HEK293 (cell line): ENCODE data around the gene SP4.
A peak's percentile ranks its signal among the peaks of the same experiment; 100 is the strongest.

ENCODE experiments used
- EGR2 ChIP-seq: fragments of 450-650 bp; formaldehyde crosslinking; IDR thresholded peaks from 2 replicates; pipeline ENCODE4 v1.5.1; 2016; ENCODE audit warnings: low read depth, missing biosample characterization, missing genetic modification characterization
- ELK4 ChIP-seq: IDR thresholded peaks from 2 replicates; pipeline ENCODE4 v1.6.1; 2011; ENCODE audit warnings: mild to moderate bottlenecking, low read depth, low read length, borderline replicate concordance
- KLF17 ChIP-seq: fragments of 450-650 bp; formaldehyde crosslinking; IDR thresholded peaks from 2 replicates; pipeline ENCODE4 v1.5.1; 2016; ENCODE audit warnings: missing biosample characterization, missing genetic modification characterization
- OSR2 ChIP-seq: fragments of 450-650 bp; formaldehyde crosslinking; IDR thresholded peaks from 2 replicates; pipeline ENCODE4 v1.5.1; 2016; ENCODE audit warnings: missing biosample characterization, missing genetic modification characterization
- YY1 ChIP-seq: fragments of 450-650 bp; formaldehyde crosslinking; IDR thresholded peaks from 2 replicates; pipeline ENCODE4 v1.5.1; 2018; ENCODE audit warnings: missing biosample characterization, missing genetic modification characterization
- ZBTB20 ChIP-seq: fragments of 450-650 bp; formaldehyde crosslinking; IDR thresholded peaks from 2 replicates; pipeline ENCODE4 v1.5.1; 2016; ENCODE audit warnings: missing biosample characterization, missing genetic modification characterization
- ZBTB8A ChIP-seq: fragments of 450-650 bp; formaldehyde crosslinking; IDR thresholded peaks from 2 replicates; pipeline ENCODE4 v1.5.1; 2016; ENCODE audit warnings: missing biosample characterization, missing genetic modification characterization
- ZNF138 ChIP-seq: fragments of 450-650 bp; formaldehyde crosslinking; IDR thresholded peaks from 2 replicates; pipeline ENCODE4 v1.5.1; 2016; ENCODE audit warnings: missing biosample characterization, missing genetic modification characterization, borderline replicate concordance
- ZNF23 ChIP-seq: fragments of 450-650 bp; formaldehyde crosslinking; IDR thresholded peaks from 2 replicates; pipeline ENCODE4 v1.5.1; 2016; ENCODE audit warnings: missing biosample characterization, missing genetic modification characterization, borderline replicate concordance
- ZNF324 ChIP-seq: fragments of 450-650 bp; formaldehyde crosslinking; IDR thresholded peaks from 2 replicates; pipeline ENCODE4 v1.5.1; 2016; ENCODE audit warnings: missing biosample characterization, missing genetic modification characterization
- ZNF394 ChIP-seq: fragments of 450-650 bp; formaldehyde crosslinking; IDR thresholded peaks from 2 replicates; pipeline ENCODE4 v1.5.1; 2016; ENCODE audit warnings: missing biosample characterization, missing genetic modification characterization, mild to moderate bottlenecking, moderate library complexity, borderline replicate concordance
- ZNF416 ChIP-seq: fragments of 450-650 bp; formaldehyde crosslinking; IDR thresholded peaks from 2 replicates; pipeline ENCODE4 v1.5.1; 2016; ENCODE audit warnings: missing biosample characterization, missing genetic modification characterization
- ZNF433 ChIP-seq: fragments of 450-650 bp; formaldehyde crosslinking; IDR thresholded peaks from 2 replicates; pipeline ENCODE4 v1.5.1; 2016; ENCODE audit warnings: missing biosample characterization, missing genetic modification characterization, low read depth
- ZNF488 ChIP-seq: fragments of 450-650 bp; formaldehyde crosslinking; IDR thresholded peaks from 2 replicates; pipeline ENCODE4 v1.5.1; 2016; ENCODE audit warnings: missing biosample characterization, missing genetic modification characterization
- ZNF544 ChIP-seq: fragments of 450-650 bp; formaldehyde crosslinking; IDR thresholded peaks from 2 replicates; pipeline ENCODE4 v1.5.0; 2017; ENCODE audit warnings: missing biosample characterization, missing genetic modification characterization
- ZNF610 ChIP-seq: fragments of 450-650 bp; formaldehyde crosslinking; IDR thresholded peaks from 2 replicates; pipeline ENCODE4 v1.5.1; 2016; ENCODE audit warnings: missing biosample characterization, missing genetic modification characterization, borderline replicate concordance
- ZNF76 ChIP-seq: fragments of 450-650 bp; formaldehyde crosslinking; IDR thresholded peaks from 2 replicates; pipeline ENCODE4; 2016; ENCODE audit warnings: low read depth, missing biosample characterization, missing genetic modification characterization, borderline replicate concordance
- ZNF777 ChIP-seq: fragments of 450-650 bp; formaldehyde crosslinking; IDR thresholded peaks from 2 replicates; pipeline ENCODE4 v1.5.1; 2017; ENCODE audit warnings: missing biosample characterization, missing genetic modification characterization, borderline replicate concordance
- ZNF791 ChIP-seq: fragments of 450-650 bp; formaldehyde crosslinking; IDR thresholded peaks from 2 replicates; pipeline ENCODE4 v1.5.1; 2016; ENCODE audit warnings: missing biosample characterization, missing genetic modification characterization
- ZNF830 ChIP-seq: fragments of 450-650 bp; IDR thresholded peaks from 2 replicates; pipeline ENCODE4 v1.5.0; 2018; ENCODE audit warnings: missing biosample characterization, missing genetic modification characterization, low read depth, mild to moderate bottlenecking, moderate library complexity
- ZXDB ChIP-seq: fragments of 450-650 bp; formaldehyde crosslinking; IDR thresholded peaks from 2 replicates; pipeline ENCODE4 v1.5.1; 2016; ENCODE audit warnings: missing biosample characterization, missing genetic modification characterization
- TF ChIP-seq, protein P1 (sequence below): fragments of 450-650 bp; formaldehyde crosslinking; IDR thresholded peaks from 2 replicates; pipeline ENCODE4 v1.5.1; 2017; ENCODE audit warnings: missing biosample characterization, missing genetic modification characterization
- TF ChIP-seq, protein P2 (sequence below): fragments of 450-650 bp; formaldehyde crosslinking; optimal IDR thresholded peaks from 2 replicates; pipeline ENCODE3; 2016; ENCODE audit warnings: missing biosample characterization, mild to moderate bottlenecking, missing genetic modification characterization
- TF ChIP-seq, protein P3 (sequence below): fragments of 450-650 bp; formaldehyde crosslinking; IDR thresholded peaks from 2 replicates; pipeline ENCODE4 v1.5.1; 2016; ENCODE audit warnings: missing biosample characterization, missing genetic modification characterization
- TF ChIP-seq, protein P4 (sequence below): fragments of 450-650 bp; formaldehyde crosslinking; IDR thresholded peaks from 2 replicates; pipeline ENCODE4 v1.5.1; 2017; ENCODE audit warnings: missing biosample characterization, missing genetic modification characterization

SP4 gene

GRCh38 chr7:21427182-21427870 is 557 bp upstream of the SP4 start (continued):
- TF ChIP-seq ZBTB20 (tag by site-specific recombination) (peak; percentile 68; the same call in 1 of the 2 replicates), ZNF416 (no peak), EGR2 (tag by site-specific recombination) (peak; percentile 92), ZBTB8A (tag by site-specific recombination) (peak; percentile 74; the same call in 1 of the 2 replicates), ZNF544 (no peak), ELK4 (no peak; the same call in 1 of the 2 replicates), OSR2 (0 out of 2 replicates have a peak, but pooled peaks have one; percentile 24), ZNF610 (tag by site-specific recombination) (0 out of 2 replicates have a peak, but pooled peaks have one; percentile 21), ZNF76 (peak; percentile 93), ZNF23 (no peak), ZNF394 (tag by site-specific recombination) (peak; percentile 21; the same call in 1 of the 2 replicates), ZNF324 (peak; percentile 67; the same call in 1 of the 2 replicates), ZNF830 (tag by site-specific recombination) (no peak), ZNF777 (no peak), ZNF488 (tag by site-specific recombination) (no peak), KLF17 (0 out of 2 replicates have a peak, but pooled peaks have one; percentile 15), YY1 (tag by site-specific recombination) (peak; percentile 37; the same call in 1 of the 2 replicates), ZNF791 (tag by site-specific recombination) (no peak), ZNF433 (tag by site-specific recombination) (no peak), ZNF138 (no peak), ZXDB (tag by site-specific recombination) (peak; percentile 83)
- TF ChIP-seq, protein P1, sequence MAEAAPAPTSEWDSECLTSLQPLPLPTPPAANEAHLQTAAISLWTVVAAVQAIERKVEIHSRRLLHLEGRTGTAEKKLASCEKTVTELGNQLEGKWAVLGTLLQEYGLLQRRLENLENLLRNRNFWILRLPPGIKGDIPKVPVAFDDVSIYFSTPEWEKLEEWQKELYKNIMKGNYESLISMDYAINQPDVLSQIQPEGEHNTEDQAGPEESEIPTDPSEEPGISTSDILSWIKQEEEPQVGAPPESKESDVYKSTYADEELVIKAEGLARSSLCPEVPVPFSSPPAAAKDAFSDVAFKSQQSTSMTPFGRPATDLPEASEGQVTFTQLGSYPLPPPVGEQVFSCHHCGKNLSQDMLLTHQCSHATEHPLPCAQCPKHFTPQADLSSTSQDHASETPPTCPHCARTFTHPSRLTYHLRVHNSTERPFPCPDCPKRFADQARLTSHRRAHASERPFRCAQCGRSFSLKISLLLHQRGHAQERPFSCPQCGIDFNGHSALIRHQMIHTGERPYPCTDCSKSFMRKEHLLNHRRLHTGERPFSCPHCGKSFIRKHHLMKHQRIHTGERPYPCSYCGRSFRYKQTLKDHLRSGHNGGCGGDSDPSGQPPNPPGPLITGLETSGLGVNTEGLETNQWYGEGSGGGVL (tag by site-specific recombination) = peak; percentile 64
- TF ChIP-seq, protein P2, sequence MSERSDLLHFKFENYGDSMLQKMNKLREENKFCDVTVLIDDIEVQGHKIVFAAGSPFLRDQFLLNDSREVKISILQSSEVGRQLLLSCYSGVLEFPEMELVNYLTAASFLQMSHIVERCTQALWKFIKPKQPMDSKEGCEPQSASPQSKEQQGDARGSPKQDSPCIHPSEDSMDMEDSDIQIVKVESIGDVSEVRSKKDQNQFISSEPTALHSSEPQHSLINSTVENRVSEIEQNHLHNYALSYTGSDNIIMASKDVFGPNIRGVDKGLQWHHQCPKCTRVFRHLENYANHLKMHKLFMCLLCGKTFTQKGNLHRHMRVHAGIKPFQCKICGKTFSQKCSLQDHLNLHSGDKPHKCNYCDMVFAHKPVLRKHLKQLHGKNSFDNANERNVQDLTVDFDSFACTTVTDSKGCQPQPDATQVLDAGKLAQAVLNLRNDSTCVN (tag by site-specific recombination) = peak; percentile 86
- TF ChIP-seq, protein P3, sequence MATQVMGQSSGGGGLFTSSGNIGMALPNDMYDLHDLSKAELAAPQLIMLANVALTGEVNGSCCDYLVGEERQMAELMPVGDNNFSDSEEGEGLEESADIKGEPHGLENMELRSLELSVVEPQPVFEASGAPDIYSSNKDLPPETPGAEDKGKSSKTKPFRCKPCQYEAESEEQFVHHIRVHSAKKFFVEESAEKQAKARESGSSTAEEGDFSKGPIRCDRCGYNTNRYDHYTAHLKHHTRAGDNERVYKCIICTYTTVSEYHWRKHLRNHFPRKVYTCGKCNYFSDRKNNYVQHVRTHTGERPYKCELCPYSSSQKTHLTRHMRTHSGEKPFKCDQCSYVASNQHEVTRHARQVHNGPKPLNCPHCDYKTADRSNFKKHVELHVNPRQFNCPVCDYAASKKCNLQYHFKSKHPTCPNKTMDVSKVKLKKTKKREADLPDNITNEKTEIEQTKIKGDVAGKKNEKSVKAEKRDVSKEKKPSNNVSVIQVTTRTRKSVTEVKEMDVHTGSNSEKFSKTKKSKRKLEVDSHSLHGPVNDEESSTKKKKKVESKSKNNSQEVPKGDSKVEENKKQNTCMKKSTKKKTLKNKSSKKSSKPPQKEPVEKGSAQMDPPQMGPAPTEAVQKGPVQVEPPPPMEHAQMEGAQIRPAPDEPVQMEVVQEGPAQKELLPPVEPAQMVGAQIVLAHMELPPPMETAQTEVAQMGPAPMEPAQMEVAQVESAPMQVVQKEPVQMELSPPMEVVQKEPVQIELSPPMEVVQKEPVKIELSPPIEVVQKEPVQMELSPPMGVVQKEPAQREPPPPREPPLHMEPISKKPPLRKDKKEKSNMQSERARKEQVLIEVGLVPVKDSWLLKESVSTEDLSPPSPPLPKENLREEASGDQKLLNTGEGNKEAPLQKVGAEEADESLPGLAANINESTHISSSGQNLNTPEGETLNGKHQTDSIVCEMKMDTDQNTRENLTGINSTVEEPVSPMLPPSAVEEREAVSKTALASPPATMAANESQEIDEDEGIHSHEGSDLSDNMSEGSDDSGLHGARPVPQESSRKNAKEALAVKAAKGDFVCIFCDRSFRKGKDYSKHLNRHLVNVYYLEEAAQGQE = 0 out of 2 replicates have a peak, but pooled peaks have one; percentile 10
- TF ChIP-seq, protein P4, sequence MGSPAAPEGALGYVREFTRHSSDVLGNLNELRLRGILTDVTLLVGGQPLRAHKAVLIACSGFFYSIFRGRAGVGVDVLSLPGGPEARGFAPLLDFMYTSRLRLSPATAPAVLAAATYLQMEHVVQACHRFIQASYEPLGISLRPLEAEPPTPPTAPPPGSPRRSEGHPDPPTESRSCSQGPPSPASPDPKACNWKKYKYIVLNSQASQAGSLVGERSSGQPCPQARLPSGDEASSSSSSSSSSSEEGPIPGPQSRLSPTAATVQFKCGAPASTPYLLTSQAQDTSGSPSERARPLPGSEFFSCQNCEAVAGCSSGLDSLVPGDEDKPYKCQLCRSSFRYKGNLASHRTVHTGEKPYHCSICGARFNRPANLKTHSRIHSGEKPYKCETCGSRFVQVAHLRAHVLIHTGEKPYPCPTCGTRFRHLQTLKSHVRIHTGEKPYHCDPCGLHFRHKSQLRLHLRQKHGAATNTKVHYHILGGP = no peak
